HEK293 (cell line): ENCODE results near the gene NXT1.

ENCODE experiments used
- BCL11A ChIP-seq: fragments of 450-650 bp; formaldehyde crosslinking; IDR thresholded peaks from 2 replicates; pipeline ENCODE4 v1.5.1; 2016; ENCODE audit warnings: low read depth, missing biosample characterization, missing genetic modification characterization
- CTCF ChIP-seq: fragments of 450-650 bp; formaldehyde crosslinking; IDR thresholded peaks from 2 replicates; pipeline ENCODE4 v1.5.1; 2016; ENCODE audit warnings: missing biosample characterization, missing genetic modification characterization
- MZF1 ChIP-seq: fragments of 450-650 bp; formaldehyde crosslinking; IDR thresholded peaks from 2 replicates; pipeline ENCODE4 v1.5.1; 2017; ENCODE audit warnings: missing biosample characterization, missing genetic modification characterization, borderline replicate concordance
- PATZ1 ChIP-seq: fragments of 450-650 bp; formaldehyde crosslinking; IDR thresholded peaks from 2 replicates; pipeline ENCODE4 v1.5.1; 2016; ENCODE audit warnings: missing biosample characterization, missing genetic modification characterization
- ZBTB1 ChIP-seq: fragments of 450-650 bp; formaldehyde crosslinking; IDR thresholded peaks from 2 replicates; pipeline ENCODE4 v1.5.1; 2016; ENCODE audit warnings: missing biosample characterization, missing genetic modification characterization
- ZFP41 ChIP-seq: fragments of 450-650 bp; formaldehyde crosslinking; IDR thresholded peaks from 2 replicates; pipeline ENCODE4 v1.5.1; 2016; ENCODE audit warnings: missing biosample characterization, missing genetic modification characterization, borderline replicate concordance
- ZNF24 ChIP-seq: fragments of 450-650 bp; formaldehyde crosslinking; IDR thresholded peaks from 2 replicates; pipeline ENCODE4 v1.5.1; 2016; ENCODE audit warnings: missing biosample characterization, missing genetic modification characterization
- ZNF324 ChIP-seq: fragments of 450-650 bp; formaldehyde crosslinking; IDR thresholded peaks from 2 replicates; pipeline ENCODE4 v1.5.1; 2016; ENCODE audit warnings: missing biosample characterization, missing genetic modification characterization
- ZNF624 ChIP-seq: fragments of 450-650 bp; formaldehyde crosslinking; IDR thresholded peaks from 2 replicates; pipeline ENCODE4 v1.5.1; 2017; ENCODE audit warnings: missing biosample characterization, missing genetic modification characterization
- ZNF776 ChIP-seq: fragments of 450-650 bp; formaldehyde crosslinking; IDR thresholded peaks from 2 replicates; pipeline ENCODE4 v1.5.0; 2017; ENCODE audit warnings: missing biosample characterization, missing genetic modification characterization, borderline replicate concordance
- ZNF830 ChIP-seq: fragments of 450-650 bp; IDR thresholded peaks from 2 replicates; pipeline ENCODE4 v1.5.0; 2018; ENCODE audit warnings: missing biosample characterization, missing genetic modification characterization, low read depth, mild to moderate bottlenecking, moderate library complexity
- ZNF837 ChIP-seq: fragments of 450-650 bp; formaldehyde crosslinking; IDR thresholded peaks from 2 replicates; pipeline ENCODE4 v1.5.1; 2016; ENCODE audit warnings: missing biosample characterization, missing genetic modification characterization

- no peak for TF ChIP-seq ZBTB1
- TF ChIP-seq ZFP41 (tag by site-specific recombination) = no peak
- TF ChIP-seq BCL11A (tag by site-specific recombination) = no peak
- TF ChIP-seq CTCF (tag by site-specific recombination) = no peak
- TF ChIP-seq ZNF324 = no peak
- TF ChIP-seq ZNF624 (tag by site-specific recombination) = no peak
- no peak for TF ChIP-seq ZNF837 (tag by site-specific recombination)
- TF ChIP-seq ZNF24 (tag by site-specific recombination) = no peak
- TF ChIP-seq ZNF776 (tag by site-specific recombination) = no peak
- no peak for TF ChIP-seq MZF1 (tag by site-specific recombination)
- no peak for TF ChIP-seq PATZ1 (tag by site-specific recombination)
- TF ChIP-seq ZNF830 (tag by site-specific recombination) = no peak
These were observed 15.8 kb downstream of the NXT1 start for GRCh38 chr20:23366384-23366783.
